GM13976 (cell line): Measurements from ENCODE around the gene MRPL2.
"Not testable (repeated sequence)": the region's sequence is repeated elsewhere in the genome, so short reads cannot be mapped to it uniquely, and the experiment has no call there.

Source experiments
- DNase-seq: peaks from one replicate; pipeline ENCODE4 v3.0.0; 2012; ENCODE audit warnings: low spot score
- in situ Hi-C: fragments of 300-500 bp; cut with MboI; formaldehyde crosslinking; loops from one replicate; pipeline ENCODE4 v1.12.0; 2022; ENCODE audit warnings: low sequenced_read_pairs, mixed read lengths, inconsistent platforms; ENCODE audit not compliant: unreplicated experiment
- TF ChIP-seq, protein P1 (sequence below): IDR thresholded peaks from 2 replicates; pipeline ENCODE4 v1.5.1; 2012; ENCODE audit warnings: borderline replicate concordance, mild to moderate bottlenecking; ENCODE audit not compliant: insufficient read depth; ENCODE audit errors: extremely low read depth, missing control alignments, control extremely low read depth

MRPL2 gene

DNA sequence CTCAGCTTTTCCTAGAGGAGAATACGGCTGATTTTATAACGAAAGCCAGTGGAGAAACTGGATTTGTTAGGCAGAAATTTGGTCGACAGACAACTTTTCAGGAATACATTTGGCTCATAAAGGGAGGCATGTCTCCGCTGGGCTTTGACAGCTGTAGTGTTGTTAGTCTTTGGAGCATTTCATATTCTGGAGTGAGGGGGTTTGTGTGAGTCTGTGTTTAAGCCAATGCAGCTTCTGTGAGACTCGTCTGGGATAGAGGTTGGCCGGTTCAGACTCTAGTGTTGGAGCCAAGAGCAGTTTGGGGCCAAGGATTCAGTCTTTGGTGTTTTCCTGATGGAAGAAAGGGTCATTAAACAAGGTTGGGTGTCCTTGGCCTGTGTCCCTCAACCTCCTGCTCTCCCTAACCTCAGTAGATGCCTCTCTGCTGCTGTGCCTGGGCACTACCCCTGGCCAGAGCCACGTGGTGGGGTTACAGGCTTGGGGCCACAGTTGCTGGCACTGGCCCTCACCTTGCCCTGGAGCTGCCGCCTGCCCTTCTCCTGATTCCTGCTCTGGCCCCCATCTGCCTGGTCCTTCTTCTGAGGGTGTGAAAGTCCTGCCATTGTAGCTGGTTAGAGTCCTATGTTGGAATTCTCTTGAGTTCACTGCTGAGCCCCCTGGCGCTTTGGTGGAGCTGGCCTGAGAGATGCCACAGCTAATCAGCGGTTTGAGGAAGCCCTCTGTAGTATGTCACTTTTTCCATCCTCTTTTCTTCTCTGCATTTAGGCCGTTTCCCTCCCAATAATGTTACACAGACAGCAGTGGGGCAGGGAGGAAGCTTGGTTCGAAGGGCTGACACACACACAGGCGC is 23.8 kb upstream of the MRPL2 start:
- DNase-seq: no peak
- in situ Hi-C loops: no loop called here
- TF ChIP-seq, protein P1, sequence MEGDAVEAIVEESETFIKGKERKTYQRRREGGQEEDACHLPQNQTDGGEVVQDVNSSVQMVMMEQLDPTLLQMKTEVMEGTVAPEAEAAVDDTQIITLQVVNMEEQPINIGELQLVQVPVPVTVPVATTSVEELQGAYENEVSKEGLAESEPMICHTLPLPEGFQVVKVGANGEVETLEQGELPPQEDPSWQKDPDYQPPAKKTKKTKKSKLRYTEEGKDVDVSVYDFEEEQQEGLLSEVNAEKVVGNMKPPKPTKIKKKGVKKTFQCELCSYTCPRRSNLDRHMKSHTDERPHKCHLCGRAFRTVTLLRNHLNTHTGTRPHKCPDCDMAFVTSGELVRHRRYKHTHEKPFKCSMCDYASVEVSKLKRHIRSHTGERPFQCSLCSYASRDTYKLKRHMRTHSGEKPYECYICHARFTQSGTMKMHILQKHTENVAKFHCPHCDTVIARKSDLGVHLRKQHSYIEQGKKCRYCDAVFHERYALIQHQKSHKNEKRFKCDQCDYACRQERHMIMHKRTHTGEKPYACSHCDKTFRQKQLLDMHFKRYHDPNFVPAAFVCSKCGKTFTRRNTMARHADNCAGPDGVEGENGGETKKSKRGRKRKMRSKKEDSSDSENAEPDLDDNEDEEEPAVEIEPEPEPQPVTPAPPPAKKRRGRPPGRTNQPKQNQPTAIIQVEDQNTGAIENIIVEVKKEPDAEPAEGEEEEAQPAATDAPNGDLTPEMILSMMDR: no peak

DNA sequence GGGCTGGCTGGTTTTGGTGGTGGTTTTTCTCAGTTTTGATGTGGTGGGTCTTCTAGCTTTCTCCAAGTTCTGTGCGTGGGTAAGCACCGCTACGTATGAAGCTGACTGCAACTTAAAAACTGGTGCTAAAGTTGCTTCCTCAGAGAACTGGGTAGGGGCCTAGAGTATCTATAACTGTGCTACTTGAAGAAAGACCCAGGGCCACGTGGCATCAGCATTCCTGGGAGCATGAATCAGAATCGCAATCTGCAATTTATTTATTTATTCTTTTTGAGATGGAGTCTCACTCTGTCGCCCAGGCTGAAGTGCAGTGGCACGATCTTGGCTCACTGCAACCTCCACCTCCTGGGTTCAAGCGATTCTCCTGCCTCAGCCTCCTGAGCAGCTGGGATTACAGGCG is 22.7 kb upstream of the MRPL2 start:
- DNase-seq, in situ Hi-C loops: not testable (repeated sequence)

DNA sequence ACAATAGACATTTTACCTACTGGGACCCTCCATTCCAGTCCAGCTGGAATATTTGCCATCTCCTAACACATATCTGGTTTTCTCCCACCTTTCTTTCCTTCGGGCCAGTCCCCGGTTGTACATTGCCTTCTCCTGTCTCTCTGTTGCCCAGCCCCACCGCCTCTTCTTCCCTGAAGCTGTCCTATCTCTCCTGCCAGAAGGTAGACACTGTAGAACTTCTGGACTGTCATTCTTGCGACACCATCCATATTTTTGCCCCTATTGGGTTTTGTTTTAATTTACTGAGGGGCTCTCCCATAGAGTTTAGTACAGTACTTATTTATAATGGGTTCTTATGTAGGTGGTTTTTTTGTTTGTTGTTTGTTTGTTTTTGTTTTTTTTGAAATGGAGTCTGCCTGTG is 21.8 kb upstream of the MRPL2 start:
- in situ Hi-C loops: no loop called here
- no peak for DNase-seq
- TF ChIP-seq, protein P1: no peak

DNA sequence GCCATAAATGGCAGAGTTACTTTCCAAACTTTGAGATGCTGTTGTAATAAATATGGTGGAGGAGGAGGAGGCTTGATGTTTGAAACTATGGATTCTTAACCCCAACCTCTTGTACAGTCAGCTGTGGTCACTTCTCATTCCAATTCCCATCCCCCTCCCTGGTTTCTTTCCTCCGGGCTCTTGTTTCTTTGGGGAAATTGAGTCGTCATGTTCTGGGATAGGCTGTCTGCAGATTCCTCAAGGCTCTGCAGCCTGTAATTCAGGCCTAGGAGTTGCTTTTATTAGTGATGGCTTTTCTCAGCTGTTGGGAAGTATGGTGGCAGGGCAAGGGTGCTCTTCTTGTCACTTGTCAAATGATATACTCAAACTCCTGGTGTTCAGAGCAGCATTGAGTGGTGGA is 19.5 kb upstream of the MRPL2 start:
- in situ Hi-C loops: no loop called here
- DNase-seq: no peak
- TF ChIP-seq, protein P1: no peak

DNA sequence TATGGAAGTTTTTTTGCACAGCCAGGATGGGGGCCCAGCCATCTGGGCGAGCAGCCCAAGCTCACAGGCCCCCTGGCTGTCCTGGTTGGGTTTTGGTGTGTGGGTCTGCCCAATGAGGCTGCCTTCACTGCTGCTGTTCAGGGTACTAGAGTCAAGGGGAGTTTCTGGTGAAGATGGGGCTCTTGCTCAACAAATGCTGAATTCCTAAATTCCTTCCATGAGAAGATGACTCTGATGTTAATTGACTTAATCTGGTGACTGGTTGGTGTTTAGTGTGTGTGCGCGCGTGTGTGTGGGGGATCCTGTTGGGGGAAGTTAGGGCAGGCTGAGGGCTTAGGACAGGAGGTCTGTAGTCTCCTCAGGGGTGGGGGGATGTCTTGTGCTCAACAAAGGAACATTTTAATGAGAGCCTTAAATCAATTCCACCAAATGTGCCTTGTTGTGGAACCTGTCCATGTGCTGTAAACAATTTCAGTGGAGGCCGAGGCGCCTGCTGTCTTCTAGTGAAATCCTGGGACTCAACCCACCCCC is 18.8 kb upstream of the MRPL2 start:
- no peak for DNase-seq
- in situ Hi-C loops: no loop called here
- TF ChIP-seq, protein P1: no peak

DNA sequence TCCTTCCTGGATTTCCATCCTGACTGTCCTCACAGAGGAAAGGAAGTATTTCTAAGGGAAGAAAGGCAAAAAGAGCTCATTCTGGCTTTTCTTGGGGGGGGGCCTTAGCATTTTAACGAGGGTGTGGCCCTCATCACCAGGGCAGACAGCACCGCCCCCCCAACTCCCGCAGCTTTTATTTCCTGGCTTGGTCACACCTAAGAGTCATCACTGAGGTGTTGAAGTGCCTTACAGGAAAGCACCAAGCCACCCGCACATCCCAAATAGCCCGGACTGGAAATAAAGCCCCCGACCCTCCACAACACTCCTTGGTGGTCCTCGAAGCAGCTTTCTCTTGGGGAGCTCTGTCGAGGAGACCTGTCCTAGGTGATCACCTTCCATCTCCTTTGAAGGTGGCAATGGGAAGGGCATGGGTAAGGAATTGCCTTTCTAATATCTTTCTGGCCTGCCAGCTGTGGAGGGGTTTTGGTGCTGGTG is 18.1 kb upstream of the MRPL2 start:
- DNase-seq: no peak
- in situ Hi-C loops: no loop called here

More for the DNA sequence above, 18.1 kb upstream of the MRPL2 start:
- TF ChIP-seq, protein P1: no peak
